IMR-90 (cell line): ENCODE data around the gene NT5DC1.

Source experiments
- CEBPB ChIP-seq: IDR thresholded peaks from 2 replicates; pipeline ENCODE4 v1.6.1; 2012; ENCODE audit warnings: low read depth, low read length, improper control_type of control experiment
- ELK1 ChIP-seq: fragments of 150-350 bp; IDR thresholded peaks from 2 replicates; pipeline ENCODE4 v1.6.1; 2016; ENCODE audit warnings: low read depth, mild to moderate bottlenecking, low read length, moderate library complexity, borderline replicate concordance
- MAFK ChIP-seq: IDR thresholded peaks from 2 replicates; pipeline ENCODE4 v1.6.1; 2012; ENCODE audit warnings: low read depth, low read length, improper control_type of control experiment
- MXI1 ChIP-seq: IDR thresholded peaks from 2 replicates; pipeline ENCODE4 v1.6.1; 2012; ENCODE audit warnings: low read depth, mild to moderate bottlenecking, low read length, moderate library complexity, borderline replicate concordance
- POLR2A ChIP-seq: IDR thresholded peaks from 2 replicates; pipeline ENCODE4 v1.6.1; 2012; ENCODE audit warnings: mild to moderate bottlenecking, low read depth, low read length
- RAD21 ChIP-seq: IDR thresholded peaks from 2 replicates; pipeline ENCODE4 v1.6.1; 2012; ENCODE audit warnings: low read length, improper control_type of control experiment
- RCOR1 ChIP-seq: IDR thresholded peaks from 2 replicates; pipeline ENCODE4 v1.6.1; 2012; ENCODE audit warnings: mild to moderate bottlenecking, low read length, improper control_type of control experiment; ENCODE audit not compliant: insufficient replicate concordance
- RFX5 ChIP-seq: IDR thresholded peaks from 2 replicates; pipeline ENCODE4 v1.8.0; 2012; ENCODE audit warnings: low read depth, mild to moderate bottlenecking, low read length, moderate library complexity
- SMC3 ChIP-seq: fragments of 150-350 bp; IDR thresholded peaks from 2 replicates; pipeline ENCODE4 v1.6.1; 2016; ENCODE audit warnings: low read depth, mild to moderate bottlenecking, antibody characterized with exemption, low read length, moderate library complexity
- USF2 ChIP-seq: fragments of 150-350 bp; IDR thresholded peaks from 2 replicates; pipeline ENCODE4 v1.6.1; 2017; ENCODE audit warnings: mild to moderate bottlenecking, antibody characterized with exemption, low read length, low read depth
- TF ChIP-seq, protein P1 (sequence below): conservative IDR thresholded peaks from 2 replicates; pipeline ENCODE4 v1.5.1; 2012; ENCODE audit warnings: mild to moderate bottlenecking, low read depth, low read length, improper control_type of control experiment

- TF ChIP-seq, protein P1, sequence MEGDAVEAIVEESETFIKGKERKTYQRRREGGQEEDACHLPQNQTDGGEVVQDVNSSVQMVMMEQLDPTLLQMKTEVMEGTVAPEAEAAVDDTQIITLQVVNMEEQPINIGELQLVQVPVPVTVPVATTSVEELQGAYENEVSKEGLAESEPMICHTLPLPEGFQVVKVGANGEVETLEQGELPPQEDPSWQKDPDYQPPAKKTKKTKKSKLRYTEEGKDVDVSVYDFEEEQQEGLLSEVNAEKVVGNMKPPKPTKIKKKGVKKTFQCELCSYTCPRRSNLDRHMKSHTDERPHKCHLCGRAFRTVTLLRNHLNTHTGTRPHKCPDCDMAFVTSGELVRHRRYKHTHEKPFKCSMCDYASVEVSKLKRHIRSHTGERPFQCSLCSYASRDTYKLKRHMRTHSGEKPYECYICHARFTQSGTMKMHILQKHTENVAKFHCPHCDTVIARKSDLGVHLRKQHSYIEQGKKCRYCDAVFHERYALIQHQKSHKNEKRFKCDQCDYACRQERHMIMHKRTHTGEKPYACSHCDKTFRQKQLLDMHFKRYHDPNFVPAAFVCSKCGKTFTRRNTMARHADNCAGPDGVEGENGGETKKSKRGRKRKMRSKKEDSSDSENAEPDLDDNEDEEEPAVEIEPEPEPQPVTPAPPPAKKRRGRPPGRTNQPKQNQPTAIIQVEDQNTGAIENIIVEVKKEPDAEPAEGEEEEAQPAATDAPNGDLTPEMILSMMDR = no peak
- no peak for TF ChIP-seq ELK1
- no peak for TF ChIP-seq POLR2A
- no peak for TF ChIP-seq RFX5
- TF ChIP-seq CEBPB = no peak
- TF ChIP-seq MXI1 = no peak
- no peak for TF ChIP-seq RAD21
- TF ChIP-seq USF2 = no peak
- no peak for TF ChIP-seq SMC3
- no peak for TF ChIP-seq MAFK
- no peak for TF ChIP-seq RCOR1
Observed at GRCh38 chr6:116191881-116192280, 91.2 kb downstream of the NT5DC1 start.
